SK-N-SH treated with all-trans-retinoic acid at 6 μM for 48 hours (cell line): ENCODE data around the gene BOC.

Experiments used
- ATAC-seq: fragments of 200-7000 bp; cut with Tn5 transposase; 3 replicates; pipeline ENCODE4 v1.9.1; 2020; ENCODE audit warnings: mild to moderate bottlenecking, moderate library complexity
- ARNTL ChIP-seq: fragments of 450-650 bp; formaldehyde crosslinking; IDR thresholded peaks from 2 replicates; pipeline ENCODE4 v1.5.0; 2020; ENCODE audit warnings: low read depth, mild to moderate bottlenecking, moderate library complexity, borderline replicate concordance
- BACH2 ChIP-seq: fragments of 250-450 bp; sonication (Bioruptor Pico); IDR thresholded peaks from 2 replicates; pipeline ENCODE4 v1.9.0; 2021; ENCODE audit warnings: mild to moderate bottlenecking, borderline replicate concordance
- CREB5 ChIP-seq: fragments of 250-450 bp; sonication (Bioruptor Pico); IDR thresholded peaks from 2 replicates; pipeline ENCODE4 v1.5.1; 2020; ENCODE audit warnings: low read depth, mild to moderate bottlenecking, moderate library complexity
- ESRRG ChIP-seq: fragments of 250-450 bp; sonication (Bioruptor Pico); IDR thresholded peaks from 2 replicates; pipeline ENCODE4 v1.6.1; 2021; ENCODE audit warnings: mild to moderate bottlenecking
- GLIS3 ChIP-seq: fragments of 250-450 bp; sonication (Bioruptor Pico); IDR thresholded peaks from 2 replicates; pipeline ENCODE4 v1.5.0; 2020; ENCODE audit warnings: mild to moderate bottlenecking, moderate library complexity
- OSR1 ChIP-seq: fragments of 250-450 bp; sonication (Bioruptor Pico); IDR thresholded peaks from 2 replicates; pipeline ENCODE4 v1.8.0; 2022; ENCODE audit warnings: moderate library complexity, mild to moderate bottlenecking, inconsistent platforms
- PPARA ChIP-seq: fragments of 250-450 bp; sonication (Bioruptor Pico); IDR thresholded peaks from 2 replicates; pipeline ENCODE4 v1.5.0; 2020; ENCODE audit warnings: mild to moderate bottlenecking, borderline replicate concordance
- RARB ChIP-seq: fragments of 250-450 bp; sonication (Bioruptor Pico); IDR thresholded peaks from 2 replicates; pipeline ENCODE4 v1.8.0; 2021; ENCODE audit warnings: mild to moderate bottlenecking, moderate library complexity
- SNAI2 ChIP-seq: fragments of 250-450 bp; sonication (Bioruptor Pico); IDR thresholded peaks from 2 replicates; pipeline ENCODE4 v1.5.0; 2020; ENCODE audit warnings: mild to moderate bottlenecking, moderate library complexity
- TOX ChIP-seq: fragments of 250-450 bp; sonication (Bioruptor Pico); IDR thresholded peaks from 2 replicates; pipeline ENCODE4 v1.8.0; 2021; ENCODE audit warnings: mild to moderate bottlenecking, moderate library complexity, borderline replicate concordance
- TSHZ2 ChIP-seq: fragments of 250-450 bp; sonication (Bioruptor Pico); IDR thresholded peaks from 2 replicates; pipeline ENCODE4 v1.5.0; 2020; ENCODE audit warnings: mild to moderate bottlenecking, moderate library complexity
- ZC3H10 ChIP-seq: fragments of 250-450 bp; sonication (Bioruptor Pico); IDR thresholded peaks from 2 replicates; pipeline ENCODE4 v1.5.1; 2021; ENCODE audit warnings: mild to moderate bottlenecking, moderate library complexity
- ZFP3 ChIP-seq: fragments of 250-450 bp; sonication (Bioruptor Pico); IDR thresholded peaks from 2 replicates; pipeline ENCODE4 v1.5.0; 2020; ENCODE audit warnings: mild to moderate bottlenecking, moderate library complexity
- ZFP30 ChIP-seq: fragments of 450-650 bp; formaldehyde crosslinking; IDR thresholded peaks from 2 replicates; pipeline ENCODE4 v1.5.0; 2022; ENCODE audit warnings: mild to moderate bottlenecking, moderate library complexity
- ZNF70 ChIP-seq: fragments of 450-650 bp; formaldehyde crosslinking; IDR thresholded peaks from 2 replicates; pipeline ENCODE4 v1.5.0; 2020; ENCODE audit warnings: mild to moderate bottlenecking, moderate library complexity
- ZNF8 ChIP-seq: fragments of 450-650 bp; formaldehyde crosslinking; IDR thresholded peaks from 2 replicates; pipeline ENCODE4 v1.5.0; 2020; ENCODE audit warnings: mild to moderate bottlenecking, moderate library complexity
- TF ChIP-seq, protein P1 (sequence below): fragments of 250-450 bp; sonication (Bioruptor Pico); IDR thresholded peaks from 2 replicates; pipeline ENCODE4 v1.8.0; 2021; ENCODE audit warnings: low read depth, mild to moderate bottlenecking, moderate library complexity, borderline replicate concordance
- TF ChIP-seq, protein P2 (sequence below): fragments of 250-450 bp; sonication (Bioruptor Pico); IDR thresholded peaks from 2 replicates; pipeline ENCODE4 v1.8.0; 2020; ENCODE audit warnings: mild to moderate bottlenecking, moderate library complexity, borderline replicate concordance

The BOC gene

GRCh38 chr3:113231827-113232253 lies 20.5 kb downstream of the BOC start (continued):
- TF ChIP-seq, protein P1, sequence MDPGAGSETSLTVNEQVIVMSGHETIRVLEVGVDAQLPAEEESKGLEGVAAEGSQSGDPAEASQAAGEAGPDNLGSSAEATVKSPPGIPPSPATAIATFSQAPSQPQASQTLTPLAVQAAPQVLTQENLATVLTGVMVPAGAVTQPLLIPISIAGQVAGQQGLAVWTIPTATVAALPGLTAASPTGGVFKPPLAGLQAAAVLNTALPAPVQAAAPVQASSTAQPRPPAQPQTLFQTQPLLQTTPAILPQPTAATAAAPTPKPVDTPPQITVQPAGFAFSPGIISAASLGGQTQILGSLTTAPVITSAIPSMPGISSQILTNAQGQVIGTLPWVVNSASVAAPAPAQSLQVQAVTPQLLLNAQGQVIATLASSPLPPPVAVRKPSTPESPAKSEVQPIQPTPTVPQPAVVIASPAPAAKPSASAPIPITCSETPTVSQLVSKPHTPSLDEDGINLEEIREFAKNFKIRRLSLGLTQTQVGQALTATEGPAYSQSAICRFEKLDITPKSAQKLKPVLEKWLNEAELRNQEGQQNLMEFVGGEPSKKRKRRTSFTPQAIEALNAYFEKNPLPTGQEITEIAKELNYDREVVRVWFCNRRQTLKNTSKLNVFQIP, result no peak
- TF ChIP-seq, all 23 proteins: peak for 0

- TF ChIP-seq ESRRG, result no peak
- no peak for TF ChIP-seq ZC3H10 (CRISPR knock-in tag)
- TF ChIP-seq, protein P2, sequence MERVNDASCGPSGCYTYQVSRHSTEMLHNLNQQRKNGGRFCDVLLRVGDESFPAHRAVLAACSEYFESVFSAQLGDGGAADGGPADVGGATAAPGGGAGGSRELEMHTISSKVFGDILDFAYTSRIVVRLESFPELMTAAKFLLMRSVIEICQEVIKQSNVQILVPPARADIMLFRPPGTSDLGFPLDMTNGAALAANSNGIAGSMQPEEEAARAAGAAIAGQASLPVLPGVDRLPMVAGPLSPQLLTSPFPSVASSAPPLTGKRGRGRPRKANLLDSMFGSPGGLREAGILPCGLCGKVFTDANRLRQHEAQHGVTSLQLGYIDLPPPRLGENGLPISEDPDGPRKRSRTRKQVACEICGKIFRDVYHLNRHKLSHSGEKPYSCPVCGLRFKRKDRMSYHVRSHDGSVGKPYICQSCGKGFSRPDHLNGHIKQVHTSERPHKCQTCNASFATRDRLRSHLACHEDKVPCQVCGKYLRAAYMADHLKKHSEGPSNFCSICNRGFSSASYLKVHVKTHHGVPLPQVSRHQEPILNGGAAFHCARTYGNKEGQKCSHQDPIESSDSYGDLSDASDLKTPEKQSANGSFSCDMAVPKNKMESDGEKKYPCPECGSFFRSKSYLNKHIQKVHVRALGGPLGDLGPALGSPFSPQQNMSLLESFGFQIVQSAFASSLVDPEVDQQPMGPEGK (CRISPR knock-in tag), result no peak
- no peak for TF ChIP-seq RARB
- TF ChIP-seq, protein P1, result no peak
- no peak for TF ChIP-seq TOX (CRISPR knock-in tag)
- peak; percentile 7; the same call in 1 of the 3 replicates for ATAC-seq
These were observed 21.0 kb downstream of the BOC start for GRCh38 chr3:113232342-113232741.

GRCh38 chr3:113233497-113233896 lies 22.1 kb downstream of the BOC start:
- no peak for ATAC-seq
- TF ChIP-seq ZNF70, result no peak
- TF ChIP-seq OSR1, result no peak
- TF ChIP-seq RARB, result no peak
- no peak for TF ChIP-seq GLIS3
- TF ChIP-seq ESRRG, result no peak
- TF ChIP-seq ARNTL (CRISPR knock-in tag), result no peak
- no peak for TF ChIP-seq ZFP3
- TF ChIP-seq ZFP30 (CRISPR knock-in tag), result no peak

GRCh38 chr3:113234028-113234427 lies 22.7 kb downstream of the BOC start:
- no peak for ATAC-seq

More at GRCh38 chr3:113234028-113234427, 22.7 kb downstream of the BOC start:
- TF ChIP-seq, protein P2 (CRISPR knock-in tag), result no peak
- TF ChIP-seq ZNF8 (CRISPR knock-in tag) (no peak), ESRRG (no peak), BACH2 (CRISPR knock-in tag) (no peak), TSHZ2 (no peak), PPARA (no peak), CREB5 (no peak), OSR1 (no peak), ZC3H10 (CRISPR knock-in tag) (no peak), ZFP3 (no peak), SNAI2 (CRISPR knock-in tag) (no peak)
